GM13977 (cell line): ENCODE data around the gene CRHR2.

Experiments used
- DNase-seq: peaks from one replicate; pipeline ENCODE4 v3.0.0; 2012; ENCODE audit warnings: low spot score
- in situ Hi-C: fragments of 300-500 bp; cut with MboI; formaldehyde crosslinking; loops from one replicate; pipeline ENCODE4 v1.12.0; 2022; ENCODE audit warnings: low sequenced_read_pairs, low pct_unique_long_range_greater_than_20kb, mixed read lengths, inconsistent platforms; ENCODE audit not compliant: unreplicated experiment
- TF ChIP-seq, protein P1 (sequence below): IDR thresholded peaks from 2 replicates; pipeline ENCODE4 v1.5.1; 2012; ENCODE audit warnings: mild to moderate bottlenecking, control low read depth; ENCODE audit not compliant: insufficient read depth; ENCODE audit errors: extremely low read depth, missing control alignments

Gene CRHR2

DNA sequence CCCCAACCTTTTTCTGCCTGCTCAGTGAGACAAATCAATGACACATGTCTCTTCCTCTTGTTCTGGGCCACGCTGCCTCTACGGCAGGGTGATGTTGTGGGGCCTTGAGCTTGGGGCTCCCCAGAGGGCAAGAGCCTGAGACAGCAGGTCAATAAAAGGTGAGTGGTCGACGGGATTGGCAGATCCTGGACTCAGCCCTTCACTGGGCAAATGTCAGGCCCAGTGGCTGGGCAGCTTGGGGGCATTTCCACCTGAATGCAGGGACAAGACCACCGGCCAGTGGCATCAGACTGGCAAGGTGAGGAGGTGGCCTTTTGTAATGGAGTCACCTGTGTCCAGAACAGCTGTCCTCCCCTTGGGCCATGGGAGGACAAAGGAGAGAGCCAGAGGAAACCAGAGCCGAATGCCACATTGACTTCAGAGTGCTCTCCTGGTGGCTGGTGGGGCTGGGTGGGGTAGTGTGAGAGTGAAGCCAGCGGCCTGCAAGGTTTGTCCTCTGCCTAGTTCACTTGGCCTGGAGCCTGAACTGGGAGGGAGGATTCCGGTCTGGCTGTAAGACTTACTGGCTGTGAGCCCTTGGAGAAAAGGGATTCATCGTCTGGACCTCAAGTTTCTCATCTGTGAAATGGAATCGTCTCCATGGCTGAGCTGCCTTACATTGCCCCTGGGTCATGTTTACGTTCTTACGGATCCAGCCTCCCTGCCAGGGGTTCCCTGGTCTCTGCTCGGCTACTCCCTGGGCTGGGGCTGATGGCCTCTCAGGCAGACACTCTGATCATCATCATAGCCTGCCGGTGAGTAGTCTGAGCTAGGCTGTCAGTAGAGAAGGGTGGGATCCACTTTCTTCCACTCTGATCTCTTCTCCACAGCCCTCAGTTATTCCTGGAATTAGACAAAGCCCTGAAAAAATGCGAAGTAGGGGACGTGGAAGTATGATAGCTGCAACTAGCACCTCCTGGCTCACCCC, 25.4 kb upstream of the CRHR2 start:
- TF ChIP-seq, protein P1, sequence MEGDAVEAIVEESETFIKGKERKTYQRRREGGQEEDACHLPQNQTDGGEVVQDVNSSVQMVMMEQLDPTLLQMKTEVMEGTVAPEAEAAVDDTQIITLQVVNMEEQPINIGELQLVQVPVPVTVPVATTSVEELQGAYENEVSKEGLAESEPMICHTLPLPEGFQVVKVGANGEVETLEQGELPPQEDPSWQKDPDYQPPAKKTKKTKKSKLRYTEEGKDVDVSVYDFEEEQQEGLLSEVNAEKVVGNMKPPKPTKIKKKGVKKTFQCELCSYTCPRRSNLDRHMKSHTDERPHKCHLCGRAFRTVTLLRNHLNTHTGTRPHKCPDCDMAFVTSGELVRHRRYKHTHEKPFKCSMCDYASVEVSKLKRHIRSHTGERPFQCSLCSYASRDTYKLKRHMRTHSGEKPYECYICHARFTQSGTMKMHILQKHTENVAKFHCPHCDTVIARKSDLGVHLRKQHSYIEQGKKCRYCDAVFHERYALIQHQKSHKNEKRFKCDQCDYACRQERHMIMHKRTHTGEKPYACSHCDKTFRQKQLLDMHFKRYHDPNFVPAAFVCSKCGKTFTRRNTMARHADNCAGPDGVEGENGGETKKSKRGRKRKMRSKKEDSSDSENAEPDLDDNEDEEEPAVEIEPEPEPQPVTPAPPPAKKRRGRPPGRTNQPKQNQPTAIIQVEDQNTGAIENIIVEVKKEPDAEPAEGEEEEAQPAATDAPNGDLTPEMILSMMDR, result no peak
- in situ Hi-C loops, result no loop called here
- DNase-seq, result no peak

DNA sequence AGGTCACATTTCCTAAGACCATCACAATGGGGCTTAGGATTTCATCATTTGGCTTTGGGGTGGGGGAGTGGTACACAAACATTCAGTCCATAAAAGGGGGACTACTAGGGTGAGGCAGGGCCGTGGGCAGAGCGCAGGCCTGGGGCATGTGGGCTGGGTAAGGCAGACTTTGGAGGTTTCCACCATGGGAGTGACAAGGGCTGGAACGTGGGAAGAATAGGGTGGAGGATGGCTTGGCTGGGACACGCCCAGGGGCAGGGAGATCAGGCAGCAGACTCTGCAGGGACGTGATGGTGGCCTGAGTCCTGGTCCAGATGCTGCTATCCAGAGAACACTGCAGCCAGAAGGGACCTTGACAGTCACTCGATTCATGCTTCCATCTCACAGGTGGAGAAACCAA, 24.7 kb upstream of the CRHR2 start:
- TF ChIP-seq, protein P1, result no peak
- in situ Hi-C loops, result no loop called here
- DNase-seq, result no peak

DNA sequence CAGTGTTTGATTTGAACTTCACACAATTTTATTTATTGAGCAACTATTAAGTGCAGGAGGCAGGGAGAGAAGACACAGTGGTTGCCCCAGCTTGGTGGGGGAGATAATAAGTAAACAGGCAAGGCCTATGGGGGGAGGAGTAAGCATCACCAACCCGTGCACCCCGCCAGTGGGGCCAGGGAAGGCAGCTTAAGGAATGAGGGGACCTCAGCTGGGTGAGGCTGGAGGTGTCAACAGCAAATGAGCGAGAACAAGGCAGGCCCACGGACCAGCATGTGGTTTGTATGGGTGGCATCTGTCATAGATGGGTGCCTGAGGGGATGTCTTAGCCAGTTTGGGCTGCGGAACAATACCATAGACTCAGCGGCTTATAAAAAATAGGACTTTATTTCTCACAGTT, 24.1 kb upstream of the CRHR2 start:
- in situ Hi-C loops, result no loop called here
- TF ChIP-seq, protein P1, result no peak
- DNase-seq, result no peak

DNA sequence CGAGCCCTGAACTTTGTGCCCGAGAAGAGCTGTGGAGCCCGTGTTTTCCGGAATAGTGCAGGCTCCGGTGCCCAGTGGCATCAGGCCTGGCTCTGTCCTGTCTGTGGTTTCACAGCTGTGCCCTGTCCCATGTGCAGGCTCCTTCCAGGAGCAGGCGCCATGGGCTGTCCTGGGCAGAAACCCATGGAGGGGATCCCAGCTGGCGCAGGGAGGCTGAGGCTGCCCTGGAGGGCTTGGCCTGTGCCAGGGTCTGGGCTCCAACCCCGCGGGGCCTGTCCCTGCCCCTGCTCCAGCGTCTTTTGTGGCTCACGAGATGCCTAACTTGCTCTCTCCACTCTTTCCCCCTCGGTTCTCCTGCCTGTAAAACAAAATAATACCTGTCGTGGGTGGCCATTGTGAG, 23.3 kb upstream of the CRHR2 start:
- in situ Hi-C loops, result no loop called here
- no peak for DNase-seq

GRCh38 chr7:30705008-30705407, 22.8 kb upstream of the CRHR2 start:
- DNase-seq, result no peak
- in situ Hi-C loops, result no loop called here
- TF ChIP-seq, protein P1, result no peak

More for the DNA sequence above, 23.3 kb upstream of the CRHR2 start:
- TF ChIP-seq, protein P1, result no peak

DNA sequence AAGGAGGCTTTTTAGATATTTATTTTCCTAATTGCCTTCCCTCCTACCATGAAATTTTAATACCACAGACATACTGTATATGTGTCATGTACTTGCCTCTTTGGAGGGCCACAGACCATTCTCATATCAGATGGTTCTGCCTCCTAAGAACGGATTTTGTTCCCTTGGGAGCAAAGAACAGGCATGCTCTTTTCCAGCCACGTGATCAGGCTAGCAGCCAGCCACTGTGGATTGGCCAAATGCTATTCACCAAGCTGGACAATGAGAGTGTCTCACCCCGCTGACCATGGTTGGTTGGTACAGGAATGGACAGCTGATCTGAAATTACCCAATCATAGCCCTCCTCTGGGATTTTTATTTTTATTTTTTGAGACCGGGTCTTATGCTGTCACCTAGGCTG, 21.5 kb upstream of the CRHR2 start:
- in situ Hi-C loops, result no loop called here
- no peak for DNase-seq

More for the DNA sequence above, 21.5 kb upstream of the CRHR2 start:
- TF ChIP-seq, protein P1, result no peak
